ENCODE measurements around the gene ZNF670. TPM values are rescaled to one million over a fixed set of nuclear protein-coding genes. Genes with fewer than 3 reads are reported as not detected.
"Not testable (repeated sequence)": the region's sequence is repeated elsewhere in the genome, so short reads cannot be mapped to it uniquely, and the experiment has no call there.

The ZNF670 gene
- total RNA-seq, 6 donors from 2014 or later: 0.67 to 4.7 (median 2.3) TPM

- H3K4me3 ChIP-seq: no peak overlapping the region
- H3K9me3 ChIP-seq: peaks cover 33 to 81% (median 51%) of the 10 kb centered on the region in 4 donors
- 90 to 94% methylated on average over 5 of the region's 5 CpGs for WGBS, 2 donors
- no peaks in the 10 kb centered on the region for H3K4me1 ChIP-seq
- peaks cover 0 to 7% (median 5%) of the 10 kb centered on the region in 4 donors for H3K36me3 ChIP-seq
- H3K27ac ChIP-seq: no peak overlapping the region
- DNase-seq (no peak), ATAC-seq (ENCODE audit: low FRiP score in 2 of 2) (no peak)
- H3K27me3 ChIP-seq: no peaks in the 10 kb centered on the region
- TF ChIP-seq POLR2AphosphoS5 (IDR thresholded peaks at IDR 0.05) (no peak), EP300 (IDR thresholded peaks at IDR 0.05) (no peak), POLR2A (IDR thresholded peaks at IDR 0.05) (no peak), CTCF (IDR thresholded peaks at IDR 0.05) (no peak)
Measured at GRCh38 chr1:247043406-247043805, 35.2 kb downstream of the ZNF670 start.

- Histone ChIP-seq H3K4me3 (no peak overlapping the region), H3K4me1 (no peaks in the 10 kb centered on the region), H3K27ac (no peak overlapping the region), H3K9me3 (peaks cover 50 to 90% (median 63%) of the 10 kb centered on the region in 4 donors), H3K36me3 (peaks cover 13 to 43% (median 24%) of the 10 kb centered on the region in 4 donors), H3K27me3 (no peaks in the 10 kb centered on the region)
- TF ChIP-seq CTCF (IDR thresholded peaks at IDR 0.05) (no peak), POLR2AphosphoS5 (IDR thresholded peaks at IDR 0.05) (no peak), POLR2A (IDR thresholded peaks at IDR 0.05) (no peak), EP300 (IDR thresholded peaks at IDR 0.05) (no peak)
- 92 to 96% methylated on average over 6 of the region's 6 CpGs for WGBS, 2 donors
- DNase-seq (no peak), ATAC-seq (ENCODE audit: low FRiP score in 2 of 2) (no peak)
Measured at GRCh38 chr1:247037511-247038320, 40.9 kb downstream of the ZNF670 start.

DNA sequence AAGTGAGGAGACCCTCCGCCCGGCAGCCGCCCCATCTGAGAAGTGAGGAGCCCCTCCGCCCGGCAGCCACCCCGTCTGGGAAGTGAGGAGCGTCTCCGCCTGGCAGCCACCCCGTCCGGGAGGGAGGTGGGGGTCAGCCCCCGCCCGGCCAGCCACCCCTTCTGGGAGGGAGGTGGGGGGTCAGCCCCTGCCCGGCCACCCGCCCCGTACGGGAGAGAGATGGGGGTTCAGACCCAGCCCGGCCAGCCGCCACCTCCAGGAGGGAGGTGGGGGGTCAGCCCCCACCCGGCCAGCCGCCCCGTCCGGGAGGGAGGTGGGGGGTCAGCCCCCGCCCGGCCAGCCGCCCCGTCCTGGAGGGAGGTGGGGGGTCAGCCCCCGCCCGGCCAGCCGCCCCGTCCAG, 46.3 kb downstream of the ZNF670 start:
- H3K27ac ChIP-seq, H3K4me3 ChIP-seq: not testable (repeated sequence)

More for the DNA sequence above, 46.3 kb downstream of the ZNF670 start:
- peak in 1 of 2 donors; percentile 58 for DNase-seq
- H3K4me1 ChIP-seq; H3K27me3 ChIP-seq; ATAC-seq (ENCODE audit: low FRiP score in 2 of 2): not testable (repeated sequence)
- Histone ChIP-seq H3K9me3 (peaks cover 35 to 83% (median 58%) of the 10 kb centered on the region in 4 donors), H3K36me3 (peaks cover 3 to 26% (median 9%) of the 10 kb centered on the region in 4 donors)
- 96% methylated on average over 4 of the region's 30 CpGs; no CpG with 5 or more reads in 1 of the 2 donors for WGBS, 2 donors

Other genes with a start within 250 kb of the ZNF670 start
- gene AHCTF1, start 146.9 kb downstream of the ZNF670 start, total RNA-seq: 10 to 100 TPM; 22.2 to 40.9 (median 29.7) TPM
- gene ZNF695, start 70.8 kb downstream of the ZNF670 start, total RNA-seq: under 1 TPM in 3 of 6 donors, not detected in 3; 0.10 to 0.46 (median 0.26) TPM
- gene ZNF669, start 25.5 kb upstream of the ZNF670 start, total RNA-seq: 10 to 100 TPM in 1 of 6 donors, 1 to 10 TPM in 5; 2.3 to 11.5 (median 6.9) TPM
- gene ZNF124, start 93.2 kb upstream of the ZNF670 start, total RNA-seq: 10 to 100 TPM in 5 of 6 donors, 1 to 10 TPM in 1; 8.7 to 34.6 (median 27.6) TPM
- not detected for gene VN1R5, start 177.3 kb upstream of the ZNF670 start, total RNA-seq

All from upper lobe of left lung (tissue), 6 donors.